HepG2 (cell line): ENCODE results near the gene CNBD2. TPM values are rescaled to one million over a fixed set of nuclear protein-coding genes. Genes with fewer than 3 reads are reported as not detected.

ENCODE experiments used
- polyA plus RNA-seq, 8 experiments: library from polyadenylated mRNA; depleted of rRNA in 3 of 8; stranded (reverse) in 7 of 8; unstranded in 1 of 8; fragments of >200 nt; fragmentation: Illumina TruSeq in 4 of 8; extraction: Trizol in 4 of 8; gene quantifications; 2 replicates each; pipeline versions ENCODE4 v1.2.1 to v1.2.3, GENCODE V29; 2011 to 2016; ENCODE audit warnings: low read depth in 4 of 8, missing spikeins in 1 of 8, mixed read lengths in 1 of 8; ENCODE audit not compliant: insufficient read depth in 1 of 8
- total RNA-seq, 5 experiments: library from RNA; depleted of rRNA; stranded (reverse); fragments of >200 nt; fragmentation: Illumina TruSeq; extraction: Trizol; gene quantifications; 2 replicates each; pipeline ENCODE4 v1.2.3, GENCODE V29; 2016; ENCODE audit warnings: low read depth in 1 of 5
- TF ChIP-seq, protein P1 (sequence below): sonication (generic); formaldehyde crosslinking; IDR thresholded peaks from 2 replicates; pipeline ENCODE4 v1.5.0; 2020; ENCODE audit warnings: mild to moderate bottlenecking, missing genetic modification reagents, borderline replicate concordance
- TF ChIP-seq, protein P2 (sequence below), 2 experiments: sonication (generic) in 1 of 2; formaldehyde crosslinking in 1 of 2; IDR thresholded peaks; 2 replicates each; pipeline versions ENCODE4 v1.4.0 to v1.6.1; 2016 to 2020; ENCODE audit warnings: borderline replicate concordance in 1 of 2, low read depth in 1 of 2, mild to moderate bottlenecking in 1 of 2, missing genetic modification reagents in 1 of 2
- TF ChIP-seq, protein P3 (sequence below), 2 experiments: fragments of 450-650 bp in 1 of 2; sonication (generic) in 1 of 2; formaldehyde crosslinking in 1 of 2; IDR thresholded peaks; 2 replicates each; pipeline versions ENCODE4 v1.6.1 to v1.8.0; 2016 to 2022; ENCODE audit warnings: antibody characterized with exemption in 1 of 2, mild to moderate bottlenecking in 1 of 2, missing genetic modification reagents in 1 of 2

Gene CNBD2
- total and polyA plus RNA-seq, 2 of the 13 experiments (the other 11 are each of a cell fraction or from before 2014, with no cell fraction given): 12.4 to 22.8 TPM

DNA sequence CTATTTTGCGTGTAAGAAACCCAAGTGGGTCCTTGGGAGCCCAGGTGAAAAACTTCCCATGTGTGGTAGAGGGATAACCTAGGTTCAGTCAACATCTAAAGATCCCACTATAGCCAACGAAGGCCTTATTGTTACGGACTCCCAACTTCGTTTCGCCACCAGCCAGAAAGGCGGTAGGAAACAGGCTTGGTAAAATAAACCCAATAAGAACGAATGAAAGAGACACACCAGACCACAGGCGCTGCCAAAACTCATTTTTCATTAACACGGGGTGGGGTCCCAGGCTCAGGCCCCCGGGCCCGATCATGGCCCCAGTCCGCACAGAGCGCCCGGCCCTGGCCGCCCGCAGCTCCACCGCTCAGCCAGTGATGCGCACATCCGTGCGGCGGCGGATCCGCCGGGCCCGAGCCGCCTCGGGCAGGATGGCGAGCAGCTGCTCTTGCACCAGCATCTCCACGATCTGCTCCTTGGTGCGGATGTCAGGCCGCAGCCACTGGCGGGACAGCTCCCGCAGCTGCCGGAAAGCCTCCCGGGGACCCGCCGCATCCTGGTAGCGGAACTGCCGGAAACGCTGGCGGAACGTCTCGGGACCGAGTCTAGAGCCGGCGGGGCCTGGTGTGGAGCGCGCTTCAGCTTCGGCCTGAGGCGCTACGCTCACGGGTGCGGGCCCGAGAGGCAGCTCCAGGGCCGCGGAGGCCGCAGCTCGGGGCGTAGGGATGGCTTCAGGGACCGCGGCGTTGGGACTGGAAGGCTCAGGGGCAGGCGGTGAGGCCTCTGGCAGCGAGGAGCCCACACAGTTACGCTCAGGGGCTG is 14.8 kb upstream of the CNBD2 start (continued):
- TF ChIP-seq, protein P1, sequence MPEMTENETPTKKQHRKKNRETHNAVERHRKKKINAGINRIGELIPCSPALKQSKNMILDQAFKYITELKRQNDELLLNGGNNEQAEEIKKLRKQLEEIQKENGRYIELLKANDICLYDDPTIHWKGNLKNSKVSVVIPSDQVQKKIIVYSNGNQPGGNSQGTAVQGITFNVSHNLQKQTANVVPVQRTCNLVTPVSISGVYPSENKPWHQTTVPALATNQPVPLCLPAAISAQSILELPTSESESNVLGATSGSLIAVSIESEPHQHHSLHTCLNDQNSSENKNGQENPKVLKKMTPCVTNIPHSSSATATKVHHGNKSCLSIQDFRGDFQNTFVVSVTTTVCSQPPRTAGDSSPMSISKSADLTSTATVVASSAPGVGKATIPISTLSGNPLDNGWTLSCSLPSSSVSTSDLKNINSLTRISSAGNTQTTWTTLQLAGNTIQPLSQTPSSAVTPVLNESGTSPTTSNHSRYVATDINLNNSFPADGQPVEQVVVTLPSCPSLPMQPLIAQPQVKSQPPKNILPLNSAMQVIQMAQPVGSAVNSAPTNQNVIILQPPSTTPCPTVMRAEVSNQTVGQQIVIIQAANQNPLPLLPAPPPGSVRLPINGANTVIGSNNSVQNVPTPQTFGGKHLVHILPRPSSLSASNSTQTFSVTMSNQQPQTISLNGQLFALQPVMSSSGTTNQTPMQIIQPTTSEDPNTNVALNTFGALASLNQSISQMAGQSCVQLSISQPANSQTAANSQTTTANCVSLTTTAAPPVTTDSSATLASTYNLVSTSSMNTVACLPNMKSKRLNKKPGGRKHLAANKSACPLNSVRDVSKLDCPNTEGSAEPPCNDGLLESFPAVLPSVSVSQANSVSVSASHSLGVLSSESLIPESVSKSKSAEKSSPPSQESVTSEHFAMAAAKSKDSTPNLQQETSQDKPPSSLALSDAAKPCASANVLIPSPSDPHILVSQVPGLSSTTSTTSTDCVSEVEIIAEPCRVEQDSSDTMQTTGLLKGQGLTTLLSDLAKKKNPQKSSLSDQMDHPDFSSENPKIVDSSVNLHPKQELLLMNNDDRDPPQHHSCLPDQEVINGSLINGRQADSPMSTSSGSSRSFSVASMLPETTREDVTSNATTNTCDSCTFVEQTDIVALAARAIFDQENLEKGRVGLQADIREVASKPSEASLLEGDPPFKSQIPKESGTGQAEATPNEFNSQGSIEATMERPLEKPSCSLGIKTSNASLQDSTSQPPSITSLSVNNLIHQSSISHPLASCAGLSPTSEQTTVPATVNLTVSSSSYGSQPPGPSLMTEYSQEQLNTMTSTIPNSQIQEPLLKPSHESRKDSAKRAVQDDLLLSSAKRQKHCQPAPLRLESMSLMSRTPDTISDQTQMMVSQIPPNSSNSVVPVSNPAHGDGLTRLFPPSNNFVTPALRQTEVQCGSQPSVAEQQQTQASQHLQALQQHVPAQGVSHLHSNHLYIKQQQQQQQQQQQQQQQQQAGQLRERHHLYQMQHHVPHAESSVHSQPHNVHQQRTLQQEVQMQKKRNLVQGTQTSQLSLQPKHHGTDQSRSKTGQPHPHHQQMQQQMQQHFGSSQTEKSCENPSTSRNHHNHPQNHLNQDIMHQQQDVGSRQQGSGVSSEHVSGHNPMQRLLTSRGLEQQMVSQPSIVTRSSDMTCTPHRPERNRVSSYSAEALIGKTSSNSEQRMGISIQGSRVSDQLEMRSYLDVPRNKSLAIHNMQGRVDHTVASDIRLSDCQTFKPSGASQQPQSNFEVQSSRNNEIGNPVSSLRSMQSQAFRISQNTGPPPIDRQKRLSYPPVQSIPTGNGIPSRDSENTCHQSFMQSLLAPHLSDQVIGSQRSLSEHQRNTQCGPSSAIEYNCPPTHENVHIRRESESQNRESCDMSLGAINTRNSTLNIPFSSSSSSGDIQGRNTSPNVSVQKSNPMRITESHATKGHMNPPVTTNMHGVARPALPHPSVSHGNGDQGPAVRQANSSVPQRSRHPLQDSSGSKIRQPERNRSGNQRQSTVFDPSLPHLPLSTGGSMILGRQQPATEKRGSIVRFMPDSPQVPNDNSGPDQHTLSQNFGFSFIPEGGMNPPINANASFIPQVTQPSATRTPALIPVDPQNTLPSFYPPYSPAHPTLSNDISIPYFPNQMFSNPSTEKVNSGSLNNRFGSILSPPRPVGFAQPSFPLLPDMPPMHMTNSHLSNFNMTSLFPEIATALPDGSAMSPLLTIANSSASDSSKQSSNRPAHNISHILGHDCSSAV (CRISPR knock-in tag): peak; percentile 91; the same call in 1 of the 2 replicates
- TF ChIP-seq, protein P2, sequence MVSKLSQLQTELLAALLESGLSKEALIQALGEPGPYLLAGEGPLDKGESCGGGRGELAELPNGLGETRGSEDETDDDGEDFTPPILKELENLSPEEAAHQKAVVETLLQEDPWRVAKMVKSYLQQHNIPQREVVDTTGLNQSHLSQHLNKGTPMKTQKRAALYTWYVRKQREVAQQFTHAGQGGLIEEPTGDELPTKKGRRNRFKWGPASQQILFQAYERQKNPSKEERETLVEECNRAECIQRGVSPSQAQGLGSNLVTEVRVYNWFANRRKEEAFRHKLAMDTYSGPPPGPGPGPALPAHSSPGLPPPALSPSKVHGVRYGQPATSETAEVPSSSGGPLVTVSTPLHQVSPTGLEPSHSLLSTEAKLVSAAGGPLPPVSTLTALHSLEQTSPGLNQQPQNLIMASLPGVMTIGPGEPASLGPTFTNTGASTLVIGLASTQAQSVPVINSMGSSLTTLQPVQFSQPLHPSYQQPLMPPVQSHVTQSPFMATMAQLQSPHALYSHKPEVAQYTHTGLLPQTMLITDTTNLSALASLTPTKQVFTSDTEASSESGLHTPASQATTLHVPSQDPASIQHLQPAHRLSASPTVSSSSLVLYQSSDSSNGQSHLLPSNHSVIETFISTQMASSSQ (IDR thresholded peaks at IDR 0.05; ENCODE audit: low read depth): no peak
- TF ChIP-seq, protein P2 (CRISPR knock-in tag; IDR thresholded peaks at IDR 0.05; ENCODE audit: borderline replicate concordance): no peak; the same call in 1 of the 2 replicates
- TF ChIP-seq, protein P3, sequence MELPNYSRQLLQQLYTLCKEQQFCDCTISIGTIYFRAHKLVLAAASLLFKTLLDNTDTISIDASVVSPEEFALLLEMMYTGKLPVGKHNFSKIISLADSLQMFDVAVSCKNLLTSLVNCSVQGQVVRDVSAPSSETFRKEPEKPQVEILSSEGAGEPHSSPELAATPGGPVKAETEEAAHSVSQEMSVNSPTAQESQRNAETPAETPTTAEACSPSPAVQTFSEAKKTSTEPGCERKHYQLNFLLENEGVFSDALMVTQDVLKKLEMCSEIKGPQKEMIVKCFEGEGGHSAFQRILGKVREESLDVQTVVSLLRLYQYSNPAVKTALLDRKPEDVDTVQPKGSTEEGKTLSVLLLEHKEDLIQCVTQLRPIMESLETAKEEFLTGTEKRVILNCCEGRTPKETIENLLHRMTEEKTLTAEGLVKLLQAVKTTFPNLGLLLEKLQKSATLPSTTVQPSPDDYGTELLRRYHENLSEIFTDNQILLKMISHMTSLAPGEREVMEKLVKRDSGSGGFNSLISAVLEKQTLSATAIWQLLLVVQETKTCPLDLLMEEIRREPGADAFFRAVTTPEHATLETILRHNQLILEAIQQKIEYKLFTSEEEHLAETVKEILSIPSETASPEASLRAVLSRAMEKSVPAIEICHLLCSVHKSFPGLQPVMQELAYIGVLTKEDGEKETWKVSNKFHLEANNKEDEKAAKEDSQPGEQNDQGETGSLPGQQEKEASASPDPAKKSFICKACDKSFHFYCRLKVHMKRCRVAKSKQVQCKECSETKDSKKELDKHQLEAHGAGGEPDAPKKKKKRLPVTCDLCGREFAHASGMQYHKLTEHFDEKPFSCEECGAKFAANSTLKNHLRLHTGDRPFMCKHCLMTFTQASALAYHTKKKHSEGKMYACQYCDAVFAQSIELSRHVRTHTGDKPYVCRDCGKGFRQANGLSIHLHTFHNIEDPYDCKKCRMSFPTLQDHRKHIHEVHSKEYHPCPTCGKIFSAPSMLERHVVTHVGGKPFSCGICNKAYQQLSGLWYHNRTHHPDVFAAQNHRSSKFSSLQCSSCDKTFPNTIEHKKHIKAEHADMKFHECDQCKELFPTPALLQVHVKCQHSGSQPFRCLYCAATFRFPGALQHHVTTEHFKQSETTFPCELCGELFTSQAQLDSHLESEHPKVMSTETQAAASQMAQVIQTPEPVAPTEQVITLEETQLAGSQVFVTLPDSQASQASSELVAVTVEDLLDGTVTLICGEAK (IDR thresholded peaks at IDR 0.05): no peak
- TF ChIP-seq, protein P3 (CRISPR knock-in tag; IDR thresholded peaks at IDR 0.05): no peak
